ENCODE data around the gene DRC3. TPM values are rescaled to one million over a fixed set of nuclear protein-coding genes. Genes with fewer than 3 reads are reported as not detected.

DRC3 gene
- total and polyA plus RNA-seq, 12 donors: 0.55 to 3.0 (median 2.0) TPM

GRCh38 chr17:18008496-18009268, 36.0 kb downstream of the DRC3 start:
- Histone ChIP-seq H3K4me3 (no peak overlapping the region), H3K9me3 (peaks cover 0 to 4% (median 0%) of the 10 kb centered on the region in 11 donors), H3K27me3 (no peaks in the 10 kb centered on the region), H3K36me3 (peaks cover 0 to 38% (median 0%) of the 10 kb centered on the region in 9 donors), H3K4me1 (peaks cover 0 to 33% (median 8%) of the 10 kb centered on the region in 9 donors), H3K27ac (peak overlapping the region in 1 of 10 donors; percentile 25)
- DNase-seq (no peak), ATAC-seq (peak in 2 of 8 donors; percentile 15 to 31)
- no peak for TF ChIP-seq CTCF (IDR thresholded peaks at IDR 0.05)
- intact Hi-C loops (cut with DNase I): no loop called here
- 72 to 75% methylated on average over 5 of the region's 5 CpGs for WGBS, 2 donors

GRCh38 chr17:18009609-18010420, 37.2 kb downstream of the DRC3 start:
- intact Hi-C loops (cut with DNase I): no loop called here
- peak; percentile 61 to 88 (median 78) for ATAC-seq
- Histone ChIP-seq H3K4me3 (no peak overlapping the region), H3K4me1 (peaks cover 0 to 26% (median 3%) of the 10 kb centered on the region in 9 donors), H3K27ac (peak overlapping the region in 1 of 10 donors; percentile 15), H3K9me3 (peaks cover 0 to 4% (median 0%) of the 10 kb centered on the region in 11 donors), H3K36me3 (peaks cover 0 to 39% (median 0%) of the 10 kb centered on the region in 9 donors), H3K27me3 (no peaks in the 10 kb centered on the region)
- 49 to 70% methylated on average over 8 of the region's 8 CpGs for WGBS, 2 donors
- no peak for TF ChIP-seq CTCF (IDR thresholded peaks at IDR 0.05)
- DNase-seq: peak; percentile 40 to 51

- H3K9me3 ChIP-seq: peaks cover 0 to 4% (median 0%) of the 10 kb centered on the region in 11 donors
- no peak overlapping the region for H3K27ac ChIP-seq
- DNase-seq (no peak), ATAC-seq (no peak)
- no peak for TF ChIP-seq CTCF (IDR thresholded peaks at IDR 0.05)
- peaks cover 0 to 19% (median 0%) of the 10 kb centered on the region in 9 donors for H3K4me1 ChIP-seq
- 92 to 96% methylated on average over 5 of the region's 5 CpGs for WGBS, 2 donors
- peaks cover 0 to 51% (median 0%) of the 10 kb centered on the region in 9 donors for H3K36me3 ChIP-seq
- H3K4me3 ChIP-seq: no peak overlapping the region
- intact Hi-C loops (cut with DNase I): no loop called here
- no peaks in the 10 kb centered on the region for H3K27me3 ChIP-seq
These were observed 38.6 kb downstream of the DRC3 start for GRCh38 chr17:18011286-18011685.

GRCh38 chr17:18014006-18014405, 41.3 kb downstream of the DRC3 start:
- no peak for DNase-seq
- no peaks in the 10 kb centered on the region for H3K27me3 ChIP-seq
- H3K4me1 ChIP-seq: peaks cover 0 to 31% (median 15%) of the 10 kb centered on the region in 9 donors
- peaks cover 0 to 4% (median 0%) of the 10 kb centered on the region in 11 donors for H3K9me3 ChIP-seq
- H3K4me3 ChIP-seq: no peak overlapping the region
- intact Hi-C loops (cut with DNase I): no loop called here
- ATAC-seq: no peak
- peaks cover 0 to 50% (median 0%) of the 10 kb centered on the region in 9 donors for H3K36me3 ChIP-seq
- WGBS, 2 donors: 91 to 96% methylated on average over 6 of the region's 6 CpGs
- no peak overlapping the region for H3K27ac ChIP-seq
- TF ChIP-seq CTCF (IDR thresholded peaks at IDR 0.05): no peak

All from heart right ventricle (tissue), 16 donors.